ENCODE measurements around the gene TNK2. TPM values are rescaled to one million over a fixed set of nuclear protein-coding genes. Genes with fewer than 3 reads are reported as not detected.
"Not testable (repeated sequence)": the region's sequence is repeated elsewhere in the genome, so short reads cannot be mapped to it uniquely, and the experiment has no call there.

The TNK2 gene
- total and polyA plus RNA-seq, 2 of the 8 experiments (the other 6 are each of a cell fraction or from before 2014, with no cell fraction given): 10.4 to 33.9 TPM

DNA sequence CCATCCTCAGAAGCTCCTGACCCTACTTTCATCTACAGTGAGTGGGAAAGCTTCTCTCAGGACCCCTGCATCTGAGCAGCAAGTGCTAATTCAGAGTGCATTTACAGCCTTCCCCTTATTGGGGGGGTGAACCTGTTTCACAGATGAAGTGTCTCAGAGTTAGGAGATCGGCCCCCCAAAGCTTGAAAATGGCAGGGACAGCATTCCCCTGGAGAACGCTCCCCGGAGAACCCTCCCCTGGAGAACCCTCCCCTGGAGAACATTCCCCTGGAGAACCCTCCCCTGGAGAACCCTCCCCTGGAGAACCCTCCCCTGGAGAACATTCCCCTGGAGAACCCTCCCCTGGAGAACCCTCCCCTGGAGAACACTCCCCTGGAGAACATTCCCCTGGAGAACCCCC is 36.7 kb downstream of the TNK2 start:
- H2BK15ac ChIP-seq (ENCODE audit: low read length); H3K79me2 ChIP-seq (ENCODE audit: control insufficient read depth in 1 of 2, insufficient read depth in 2 of 2, low read length in 2 of 2); H3K27me3 ChIP-seq (replicated peaks in 1 of 4; ENCODE audit: control insufficient read depth in 3 of 4, extremely low read depth in 1 of 4, insufficient read depth in 3 of 4, low read length in 3 of 4); H3K23ac ChIP-seq (ENCODE audit: insufficient read length); H2BK12ac ChIP-seq (ENCODE audit: low read depth, low read length); H3K79me1 ChIP-seq (ENCODE audit: low read depth, low read length); H3K14ac ChIP-seq (ENCODE audit: insufficient read length); POLR2A ChIA-PET (ENCODE audit: partially characterized antibody); H4K5ac ChIP-seq (ENCODE audit: insufficient read length, low read depth, low read length); H2BK5ac ChIP-seq (ENCODE audit: low read depth, low read length); H4K8ac ChIP-seq (ENCODE audit: extremely low read depth, insufficient read depth, low read length); H3K4ac ChIP-seq (replicated peaks; ENCODE audit: insufficient read length, low read depth, low read length); H2AK5ac ChIP-seq (ENCODE audit: low read depth, low read length); H3K9me3 ChIP-seq (ENCODE audit: insufficient read depth in 2 of 2, low read depth in 1 of 2, low read length in 1 of 2); H3K4me3 ChIP-seq (ENCODE audit: extremely low read depth in 1 of 4, insufficient read depth in 2 of 4, low read depth in 3 of 4, low read length in 4 of 4); H3K4me2 ChIP-seq (ENCODE audit: insufficient read depth in 1 of 2, low read depth in 2 of 2, low read length in 2 of 2); H4K20me1 ChIP-seq (replicated peaks in 1 of 2; ENCODE audit: control insufficient read depth in 1 of 2, insufficient read depth in 2 of 2, low read length in 2 of 2); H2AFZ ChIP-seq (ENCODE audit: low read length); H3K18ac ChIP-seq (ENCODE audit: extremely low read depth, low read length); DNase-seq (ENCODE audit: low read depth in 1 of 2, low spot score in 2 of 2); H3K4me1 ChIP-seq (replicated peaks in 1 of 4; ENCODE audit: control insufficient read depth in 3 of 4, insufficient read depth in 4 of 4, low read length in 3 of 4); H2BK120ac ChIP-seq (replicated peaks; ENCODE audit: low read depth, low read length); FAIRE-seq; H2BK20ac ChIP-seq (ENCODE audit: low read length); H3K23me2 ChIP-seq (ENCODE audit: low read depth, low read length); H3K27ac ChIP-seq (ENCODE audit: low read depth, low read length); H3K56ac ChIP-seq (replicated peaks; ENCODE audit: insufficient read length, low read depth, low read length); H4K91ac ChIP-seq (replicated peaks; ENCODE audit: insufficient read length, low read length); H3K9ac ChIP-seq (replicated peaks in 1 of 4; ENCODE audit: extremely low read depth in 1 of 4, low read depth in 3 of 4, low read length in 3 of 4): not testable (repeated sequence)
- peaks cover 0 to 20% (median 0%) of the 10 kb centered on the region in 4 experiments; a peak in 2 of 8 replicates for H3K36me3 ChIP-seq (ENCODE audit: control insufficient read depth in 2 of 4, insufficient read depth in 4 of 4, low read length in 3 of 4)
- CTCF ChIA-PET (ENCODE audit: partially characterized antibody): interaction anchor here (0.6 to 8.8 kb wide), 9 partner anchors 8 to 434 kb away, joined by 3 to 95 read pairs (median 5); no protein-coding TSS in a partner anchor
- 100% methylated on average over 3 of the region's 3 CpGs; no CpG with 5 or more reads in 1 of the 2 experiments for WGBS, 2 experiments (ENCODE audit: extremely low coverage in 1 of 2, insufficient coverage in 1 of 2, insufficient read length in 1 of 2, insufficient replicate concordance in 2 of 2, low coverage in 1 of 2, low lambda C conversion rate in 2 of 2, missing lambda C conversion rate in 1 of 2)
